ENCODE data around the gene SPDYE16. TPM values are rescaled to one million over a fixed set of nuclear protein-coding genes. Genes with fewer than 3 reads are reported as not detected.
A peak's percentile ranks its signal among the peaks of the same experiment; 100 is the strongest.

SPDYE16 gene
- total and polyA plus RNA-seq, 10 of the 15 experiments (the other 5 are each of a cell fraction or from before 2014, with no cell fraction given) = 0.04 to 0.92 (median 0.07) TPM; not detected in 1

DNA sequence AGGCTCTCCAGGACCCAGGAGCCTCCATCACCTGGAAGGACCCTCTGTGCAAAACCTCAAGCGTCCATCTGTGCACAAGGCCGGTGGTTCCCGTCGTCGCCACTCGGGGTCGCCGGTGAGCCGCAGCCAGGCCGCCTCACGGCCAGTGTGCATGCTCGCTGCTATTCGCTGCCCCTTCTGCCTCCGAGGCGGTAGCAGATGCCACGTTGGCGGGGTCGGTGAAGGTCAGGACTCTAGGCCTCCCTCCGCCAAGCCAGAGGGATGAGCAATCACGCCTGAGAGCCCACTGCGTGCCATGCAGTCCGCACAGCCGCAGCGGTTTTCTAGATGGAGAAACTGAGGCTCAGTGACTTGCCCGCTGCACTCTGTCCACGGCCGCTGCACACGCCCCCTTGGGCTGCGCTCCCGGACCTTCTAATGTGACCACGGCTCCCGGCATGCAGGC, 27.1 kb downstream of the SPDYE16 start (continued):
- TF ChIP-seq POU2F2 (IDR thresholded peaks at IDR 0.05; ENCODE audit: borderline replicate concordance, low read depth, low read length) (peak; percentile 29; the same call in 1 of the 3 replicates), SMC3 (IDR thresholded peaks at IDR 0.05; ENCODE audit: borderline replicate concordance, low read length) (peak; percentile 95), NFXL1 (IDR thresholded peaks at IDR 0.05; ENCODE audit: borderline replicate concordance) (no peak)

DNA sequence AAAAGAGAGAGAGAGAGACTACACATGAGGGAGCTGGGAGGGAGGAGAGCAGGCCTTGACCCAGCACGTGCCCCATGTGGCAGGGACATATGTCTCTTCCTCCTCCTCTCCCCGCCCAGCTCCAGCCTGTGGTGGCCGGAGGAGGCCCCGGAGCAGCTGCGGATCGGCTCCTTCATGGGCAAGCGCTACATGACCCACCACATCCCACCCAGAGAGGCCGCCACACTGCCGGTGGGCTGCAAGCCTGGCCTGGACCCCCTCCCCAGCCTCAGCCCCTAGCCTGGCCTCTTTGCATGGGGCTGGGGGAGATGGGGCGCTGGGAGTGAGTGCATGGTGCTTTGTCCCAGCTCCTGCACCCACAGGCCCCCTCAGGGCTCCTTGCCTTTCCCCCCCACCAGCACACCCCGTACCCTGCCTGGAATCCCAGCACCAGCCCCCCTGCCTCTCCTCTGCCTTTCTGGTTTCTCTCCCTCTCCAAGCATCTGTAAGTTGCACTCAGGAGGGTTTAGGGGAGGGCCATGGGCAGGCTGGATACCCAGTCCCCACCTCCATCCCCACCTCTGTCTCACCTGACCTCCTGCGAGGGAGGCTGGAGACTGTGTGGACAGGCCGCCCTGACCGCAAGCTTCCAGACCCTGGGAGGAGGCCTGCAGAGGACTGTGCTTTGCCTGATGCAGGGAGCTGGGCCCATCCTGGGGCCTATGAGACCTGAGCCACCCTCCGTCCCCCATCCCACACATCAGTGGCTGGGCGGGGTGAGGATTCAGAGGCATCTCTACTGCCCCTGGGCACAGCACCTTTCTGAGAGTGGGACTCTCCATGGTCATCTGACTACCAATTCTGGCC, 27.9 kb downstream of the SPDYE16 start:
- no peaks in the 10 kb centered on the region for H4K20me1 ChIP-seq (ENCODE audit: control insufficient read depth, insufficient read depth)
- intact Hi-C loops (cut with micrococcal nuclease; ENCODE audit: unreplicated experiment) (loop anchor here (5.0 kb wide), 1 partner anchor 92 kb away; no protein-coding TSS in a partner anchor), in situ Hi-C loops (cut with MboI) (loop anchor here (25.0 kb wide), 1 partner anchor 497 kb away; no protein-coding TSS in a partner anchor)
- no peak overlapping the region for H3K9ac ChIP-seq (ENCODE audit: control insufficient read depth, insufficient read depth, low read length)
- H3K36me3 ChIP-seq (ENCODE audit: control insufficient read depth in 2 of 2, insufficient read depth in 2 of 2, low read length in 1 of 2) = no peaks in the 10 kb centered on the region
- ChIA-PET CTCF (interaction anchor here (0.6 kb wide), 2 partner anchors 73 to 130 kb away, joined by 3 read pairs; no protein-coding TSS in a partner anchor), RAD21 (ENCODE audit: unreplicated experiment) (no interaction called here), SMC1A (ENCODE audit: uncharacterized antibody, unreplicated experiment) (no interaction called here), POLR2A (no interaction called here)
- H3K4me1 ChIP-seq (ENCODE audit: control insufficient read depth, insufficient read depth, low read length) = no peaks in the 10 kb centered on the region
- no peaks in the 10 kb centered on the region for H3K9me3 ChIP-seq (replicated peaks; ENCODE audit: control insufficient read depth, insufficient read depth, low read length)
- no peak overlapping the region for H2AFZ ChIP-seq (ENCODE audit: control insufficient read depth, low read depth, low read length)
- no peaks in the 10 kb centered on the region for H3K79me2 ChIP-seq (ENCODE audit: control insufficient read depth, insufficient read depth, low read length)
- ATAC-seq (no peak), DNase-seq (ENCODE audit: low read depth, low spot score) (no peak), FAIRE-seq (no peak)
- no peaks in the 10 kb centered on the region for H3K27me3 ChIP-seq (replicated peaks in 1 of 2; ENCODE audit: control insufficient read depth in 2 of 2, insufficient read depth in 2 of 2, low read length in 1 of 2)
- no peak overlapping the region for H3K27ac ChIP-seq (ENCODE audit: control insufficient read depth, insufficient read depth)
- BruUV-seq (replicated peaks) = no TSS peak
- 76% methylated on average over 16 of the region's 16 CpGs for WGBS (ENCODE audit: insufficient coverage, insufficient replicate concordance, low lambda C conversion rate, missing lambda C conversion rate)
- H3K4me2 ChIP-seq (ENCODE audit: control insufficient read depth, insufficient read depth) = no peak overlapping the region
- no peak overlapping the region for H3K4me3 ChIP-seq
- TF ChIP-seq YY1 (IDR thresholded peaks at IDR 0.05; ENCODE audit: low read depth, low read length) = no peak
- TF ChIP-seq, protein P1, sequence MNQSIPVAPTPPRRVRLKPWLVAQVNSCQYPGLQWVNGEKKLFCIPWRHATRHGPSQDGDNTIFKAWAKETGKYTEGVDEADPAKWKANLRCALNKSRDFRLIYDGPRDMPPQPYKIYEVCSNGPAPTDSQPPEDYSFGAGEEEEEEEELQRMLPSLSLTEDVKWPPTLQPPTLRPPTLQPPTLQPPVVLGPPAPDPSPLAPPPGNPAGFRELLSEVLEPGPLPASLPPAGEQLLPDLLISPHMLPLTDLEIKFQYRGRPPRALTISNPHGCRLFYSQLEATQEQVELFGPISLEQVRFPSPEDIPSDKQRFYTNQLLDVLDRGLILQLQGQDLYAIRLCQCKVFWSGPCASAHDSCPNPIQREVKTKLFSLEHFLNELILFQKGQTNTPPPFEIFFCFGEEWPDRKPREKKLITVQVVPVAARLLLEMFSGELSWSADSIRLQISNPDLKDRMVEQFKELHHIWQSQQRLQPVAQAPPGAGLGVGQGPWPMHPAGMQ (IDR thresholded peaks at IDR 0.05; ENCODE audit: borderline replicate concordance) = no peak

Measured in GM12878 (cell line).